Measurements from ENCODE around the gene FBLN7.
A peak's percentile ranks its signal among the peaks of the same experiment; 100 is the strongest.
"Not testable (repeated sequence)": the region's sequence is repeated elsewhere in the genome, so short reads cannot be mapped to it uniquely, and the experiment has no call there.

Gene FBLN7

GRCh38 chr2:112108178-112108832, 29.9 kb upstream of the FBLN7 start:
- DNase-seq (ENCODE audit: low spot score) = no peak
- no peak for TF ChIP-seq CTCF (IDR thresholded peaks at IDR 0.05)
- no peak overlapping the region for H3K4me3 ChIP-seq
- H3K27ac ChIP-seq = no peak overlapping the region

- Histone ChIP-seq H3K27ac (no peak overlapping the region), H3K4me3 (no peak overlapping the region)
- DNase-seq (ENCODE audit: low spot score) = no peak
- no peak for TF ChIP-seq CTCF (IDR thresholded peaks at IDR 0.05)
These were observed 28.9 kb upstream of the FBLN7 start for GRCh38 chr2:112109278-112109677.

GRCh38 chr2:112110966-112111365, 27.2 kb upstream of the FBLN7 start:
- no peak overlapping the region for H3K4me3 ChIP-seq

DNA sequence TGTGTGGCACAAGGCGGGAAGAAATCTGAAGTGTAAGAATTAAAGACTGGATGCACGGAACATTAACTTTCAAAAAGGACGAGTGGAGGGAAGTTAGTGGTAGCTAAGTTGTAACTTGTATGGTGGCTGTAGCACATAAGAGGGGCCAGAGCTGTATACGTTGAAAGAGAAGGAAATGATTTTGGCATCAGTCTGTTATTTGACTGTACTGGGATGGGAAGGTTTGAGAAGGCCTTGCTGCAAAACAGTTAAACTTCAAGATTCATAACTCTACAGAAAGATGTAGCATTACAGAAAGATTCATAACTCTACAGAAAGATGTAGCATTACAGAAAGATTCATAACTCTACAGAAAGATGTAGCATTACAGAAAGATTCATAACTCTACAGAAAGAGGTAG, 24.8 kb upstream of the FBLN7 start:
- not testable (repeated sequence) for H3K4me3 ChIP-seq; DNase-seq (ENCODE audit: low spot score); H3K27ac ChIP-seq

More at GRCh38 chr2:112110966-112111365, 27.2 kb upstream of the FBLN7 start:
- H3K27ac ChIP-seq = no peak overlapping the region
- no peak for TF ChIP-seq CTCF (IDR thresholded peaks at IDR 0.05)
- no peak for DNase-seq (ENCODE audit: low spot score)

- H3K27ac ChIP-seq = no peak overlapping the region
- no peak for DNase-seq (ENCODE audit: low spot score)
- no peak overlapping the region for H3K4me3 ChIP-seq
- no peak for TF ChIP-seq CTCF (IDR thresholded peaks at IDR 0.05)
These were observed 20.0 kb upstream of the FBLN7 start for GRCh38 chr2:112118148-112118547.

- TF ChIP-seq CTCF (IDR thresholded peaks at IDR 0.05) = peak; percentile 34
- Histone ChIP-seq H3K27ac (no peak overlapping the region), H3K4me3 (no peak overlapping the region)
- no peak for DNase-seq (ENCODE audit: low spot score)
These were observed 16.4 kb upstream of the FBLN7 start for GRCh38 chr2:112121682-112122254.

DNA sequence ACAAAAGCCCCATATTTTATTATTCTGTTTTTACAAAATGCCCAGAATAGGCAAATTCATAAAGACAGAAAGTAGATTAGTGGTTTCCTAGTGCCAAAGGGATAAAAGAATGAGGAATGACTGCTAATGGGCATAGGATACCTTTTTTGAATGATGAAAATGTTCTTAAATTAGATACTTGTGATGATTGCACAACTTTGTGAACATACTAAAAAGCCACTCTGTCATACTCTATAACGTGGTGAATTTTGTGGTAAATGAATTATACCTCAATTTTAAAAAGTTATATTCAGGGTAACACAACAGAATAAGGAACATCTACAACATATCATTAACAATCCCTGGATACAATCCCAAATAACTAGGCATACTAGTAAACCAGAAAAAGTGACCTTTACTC, 9.1 kb upstream of the FBLN7 start:
- no peak for TF ChIP-seq CTCF (IDR thresholded peaks at IDR 0.05)
- Histone ChIP-seq H3K4me3 (no peak overlapping the region), H3K27ac (no peak overlapping the region)
- no peak for DNase-seq (ENCODE audit: low spot score)

Measured in coronary artery (tissue), 2 donors.